ENCODE results near the gene FADS2. TPM values are rescaled to one million over a fixed set of nuclear protein-coding genes. Genes with fewer than 3 reads are reported as not detected.

Gene FADS2
- total RNA-seq, 1 experiment from 2014 or later = 36.3 TPM

- no peaks in the 10 kb centered on the region for H3K27me3 Mint-ChIP-seq (ENCODE audit: insufficient read depth, unreplicated experiment)
- H3K36me3 Mint-ChIP-seq (ENCODE audit: insufficient read depth, unreplicated experiment) = peaks cover 85% of the 10 kb centered on the region
- intact Hi-C loops (cut with micrococcal nuclease; ENCODE audit: unreplicated experiment) = no loop called here
- H3K4me3 Mint-ChIP-seq (ENCODE audit: unreplicated experiment) = no peak overlapping the region
- TF ChIP-seq CTCF (IDR thresholded peaks at IDR 0.05; ENCODE audit: insufficient read depth in 1 of 2, low read depth in 1 of 2, low read length in 1 of 2, severe bottlenecking in 1 of 2, unreplicated experiment in 1 of 2) = no peak
- H3K9me3 Mint-ChIP-seq (ENCODE audit: unreplicated experiment) = no peaks in the 10 kb centered on the region
- peaks cover 7% of the 10 kb centered on the region for H3K36me3 ChIP-seq (ENCODE audit: control insufficient read depth, insufficient read depth, low read length)
- no peak for DNase-seq
- H3K4me3 ChIP-seq (ENCODE audit: low read depth, low read length) = no peak overlapping the region
- H3K4me1 Mint-ChIP-seq (ENCODE audit: low read depth, unreplicated experiment) = no peaks in the 10 kb centered on the region
- H3K27me3 ChIP-seq (replicated peaks; ENCODE audit: control insufficient read depth, insufficient read depth, low read length) = no peaks in the 10 kb centered on the region
- ChIA-PET POLR2A (no interaction called here), CTCF (interaction anchor here (1.0 to 2.3 kb wide), 4 partner anchors 9 to 31 kb away, joined by 3 to 8 read pairs (median 4); no protein-coding TSS in a partner anchor)
- H3K9me3 ChIP-seq = no peaks in the 10 kb centered on the region
- H3K27ac Mint-ChIP-seq (ENCODE audit: unreplicated experiment) = peak overlapping the region; percentile 80
- BruUV-seq (replicated peaks) = no TSS peak
- no peaks in the 10 kb centered on the region for H3K4me1 ChIP-seq
These were observed 49.0 kb upstream of the FADS2 start for GRCh38 chr11:61778920-61779650.

- Histone ChIP-seq H3K9me3 (no peaks in the 10 kb centered on the region), H3K4me3 (ENCODE audit: low read depth, low read length) (no peak overlapping the region), H3K27me3 (replicated peaks; ENCODE audit: control insufficient read depth, insufficient read depth, low read length) (no peaks in the 10 kb centered on the region), H3K36me3 (ENCODE audit: control insufficient read depth, insufficient read depth, low read length) (peaks cover 8% of the 10 kb centered on the region), H3K4me1 (no peaks in the 10 kb centered on the region)
- H3K4me3 Mint-ChIP-seq (ENCODE audit: unreplicated experiment) = no peak overlapping the region
- ChIA-PET CTCF (interaction anchor here (0.9 to 2.2 kb wide), 3 partner anchors 29 to 32 kb away, joined by 3 to 8 read pairs (median 3); no protein-coding TSS in a partner anchor), POLR2A (interaction anchor here (0.9 kb wide), 1 partner anchor 33 kb away, joined by 3 read pairs; no protein-coding TSS in a partner anchor)
- no peak overlapping the region for H3K27ac Mint-ChIP-seq (ENCODE audit: unreplicated experiment)
- H3K36me3 Mint-ChIP-seq (ENCODE audit: insufficient read depth, unreplicated experiment) = peaks cover 85% of the 10 kb centered on the region
- DNase-seq = no peak
- H3K9me3 Mint-ChIP-seq (ENCODE audit: unreplicated experiment) = no peaks in the 10 kb centered on the region
- intact Hi-C loops (cut with micrococcal nuclease; ENCODE audit: unreplicated experiment) = no loop called here
- BruUV-seq (replicated peaks) = no TSS peak
- no peaks in the 10 kb centered on the region for H3K27me3 Mint-ChIP-seq (ENCODE audit: insufficient read depth, unreplicated experiment)
- no peaks in the 10 kb centered on the region for H3K4me1 Mint-ChIP-seq (ENCODE audit: low read depth, unreplicated experiment)
- no peak for TF ChIP-seq CTCF (IDR thresholded peaks at IDR 0.05; ENCODE audit: insufficient read depth in 1 of 2, low read depth in 1 of 2, low read length in 1 of 2, severe bottlenecking in 1 of 2, unreplicated experiment in 1 of 2)
These were observed 48.2 kb upstream of the FADS2 start for GRCh38 chr11:61779666-61780525.

GRCh38 chr11:61780581-61781162 is 47.4 kb upstream of the FADS2 start:
- ChIA-PET CTCF (interaction anchor here (0.9 kb wide), 1 partner anchor 33 kb away, joined by 3 read pairs; no protein-coding TSS in a partner anchor), POLR2A (interaction anchor here (0.9 kb wide), 1 partner anchor 33 kb away, joined by 3 read pairs; no protein-coding TSS in a partner anchor)
- no peak for DNase-seq
- Mint-ChIP-seq H3K27me3 (ENCODE audit: insufficient read depth, unreplicated experiment) (no peaks in the 10 kb centered on the region), H3K4me1 (ENCODE audit: low read depth, unreplicated experiment) (no peaks in the 10 kb centered on the region), H3K36me3 (ENCODE audit: insufficient read depth, unreplicated experiment) (peaks cover 87% of the 10 kb centered on the region), H3K9me3 (ENCODE audit: unreplicated experiment) (no peaks in the 10 kb centered on the region), H3K4me3 (ENCODE audit: unreplicated experiment) (no peak overlapping the region), H3K27ac (ENCODE audit: unreplicated experiment) (no peak overlapping the region)
- Histone ChIP-seq H3K36me3 (ENCODE audit: control insufficient read depth, insufficient read depth, low read length) (peaks cover 8% of the 10 kb centered on the region), H3K9me3 (no peaks in the 10 kb centered on the region), H3K4me1 (no peaks in the 10 kb centered on the region), H3K27me3 (replicated peaks; ENCODE audit: control insufficient read depth, insufficient read depth, low read length) (no peaks in the 10 kb centered on the region), H3K4me3 (ENCODE audit: low read depth, low read length) (no peak overlapping the region)
- intact Hi-C loops (cut with micrococcal nuclease; ENCODE audit: unreplicated experiment) = no loop called here
- BruUV-seq (replicated peaks) = no TSS peak
- TF ChIP-seq CTCF (IDR thresholded peaks at IDR 0.05; ENCODE audit: insufficient read depth in 1 of 2, low read depth in 1 of 2, low read length in 1 of 2, severe bottlenecking in 1 of 2, unreplicated experiment in 1 of 2) = no peak

All from Caco-2 (cell line).